H1 (cell line): ENCODE measurements around the gene UBE2E1. TPM values are rescaled to one million over a fixed set of nuclear protein-coding genes. Genes with fewer than 3 reads are reported as not detected.

Experiments
- CTCF ChIA-PET: fragments of 300-600 bp; sonication (Branson Sonifier 250); formaldehyde crosslinking; loops from one replicate; lab custom pipeline; 2021; ENCODE audit not compliant: partially characterized antibody; lab: Charles Lee
- POLR2A ChIA-PET: fragments of 300-600 bp; sonication (Branson Sonifier 250); formaldehyde crosslinking; loops from one replicate; lab custom pipeline; 2021; ENCODE audit warnings: inconsistent platforms; ENCODE audit not compliant: partially characterized antibody; lab: Charles Lee
- DNase-seq, 2 experiments: peaks; one replicate each; pipeline versions ENCODE4 v3.0.0 to v3.0.0-alpha.2; 2010 to 2022; ENCODE audit warnings: low spot score in 2 of 2, low read depth in 1 of 2, mixed read lengths in 1 of 2
- FAIRE-seq: peaks from 2 replicates; lab custom pipeline; 2011; peaks lifted over from hg19 to GRCh38; lab: Jason Lieb, UNC
- H2AFZ ChIP-seq: 2 replicates; pipeline ENCODE4 v1.8.1; 2012; ENCODE audit warnings: low read length, inconsistent platforms
- H2AK5ac ChIP-seq: 2 replicates; pipeline ENCODE4 v1.6.1; 2013; ENCODE audit warnings: low read depth, low read length
- H2BK120ac ChIP-seq: replicated peaks from 2 replicates; pipeline ENCODE3; 2013; ENCODE audit warnings: low read depth, low read length, inconsistent platforms
- H2BK12ac ChIP-seq: 2 replicates; pipeline ENCODE4 v1.6.1; 2013; ENCODE audit warnings: low read depth, low read length
- H2BK15ac ChIP-seq: 2 replicates; pipeline ENCODE4 v1.6.1; 2013; ENCODE audit warnings: low read length
- H2BK20ac ChIP-seq: 2 replicates; pipeline ENCODE4 v1.6.1; 2013; ENCODE audit warnings: low read length
- H2BK5ac ChIP-seq: 2 replicates; pipeline ENCODE4 v1.6.1; 2013; ENCODE audit warnings: low read depth, low read length
- H3K14ac ChIP-seq: 2 replicates; pipeline ENCODE4 v1.6.1; 2013; ENCODE audit warnings: inconsistent platforms; ENCODE audit not compliant: insufficient read length
- H3K18ac ChIP-seq: 2 replicates; pipeline ENCODE4 v1.6.1; 2013; ENCODE audit warnings: low read length; ENCODE audit errors: extremely low read depth
- H3K23ac ChIP-seq: 2 replicates; pipeline ENCODE4 v1.6.1; 2013; ENCODE audit warnings: inconsistent platforms; ENCODE audit not compliant: insufficient read length
- H3K23me2 ChIP-seq: 2 replicates; pipeline ENCODE4 v1.6.1; 2013; ENCODE audit warnings: low read depth, low read length
- H3K27ac ChIP-seq: 2 replicates; pipeline ENCODE4 v1.6.1; 2011; ENCODE audit warnings: low read depth, low read length, inconsistent platforms
- H3K27me3 ChIP-seq, 4 experiments: replicated peaks in 1 of 4; 1 replicate in 1 of 4; 2 replicates in 3 of 4; pipeline versions ENCODE4 v1.6.1 to v1.8.1; 2011 to 2013; ENCODE audit warnings: low read length in 3 of 4, mild to moderate bottlenecking in 3 of 4, inconsistent platforms in 2 of 4, mixed read lengths in 2 of 4, moderate library complexity in 1 of 4; ENCODE audit not compliant: control insufficient read depth in 3 of 4, insufficient read depth in 3 of 4; ENCODE audit errors: extremely low read depth in 1 of 4
- H3K36me3 ChIP-seq, 4 experiments: 2 replicates each; pipeline versions ENCODE4 v1.6.1 to v1.8.1; 2011 to 2013; ENCODE audit warnings: mild to moderate bottlenecking in 4 of 4, low read length in 3 of 4, moderate library complexity in 2 of 4, control low read depth in 1 of 4, inconsistent platforms in 1 of 4; ENCODE audit not compliant: insufficient read depth in 4 of 4, control insufficient read depth in 2 of 4
- H3K4ac ChIP-seq: replicated peaks from 2 replicates; pipeline ENCODE3; 2013; ENCODE audit warnings: low read length, low read depth, mixed read lengths, inconsistent platforms; ENCODE audit not compliant: insufficient read length
- H3K4me1 ChIP-seq, 4 experiments: replicated peaks in 1 of 4; 1 replicate in 1 of 4; 2 replicates in 3 of 4; pipeline versions ENCODE4 v1.6.1 to v1.8.1; 2011 to 2013; ENCODE audit warnings: low read length in 3 of 4, inconsistent platforms in 2 of 4, mixed read lengths in 1 of 4; ENCODE audit not compliant: insufficient read depth in 4 of 4, control insufficient read depth in 3 of 4
- H3K4me2 ChIP-seq, 2 experiments: 2 replicates each; pipeline versions ENCODE4 v1.6.1 to v1.8.1; 2011 to 2013; ENCODE audit warnings: low read depth in 2 of 2, low read length in 2 of 2, control low read depth in 1 of 2, inconsistent platforms in 1 of 2, mild to moderate bottlenecking in 1 of 2; ENCODE audit not compliant: insufficient read depth in 1 of 2
- H3K4me3 ChIP-seq, 4 experiments: fragments of 200-600, 300-600 bp in 1 of 4; sonication (generic), shearing (Covaris generic), sonication (Bioruptor Twin) in 1 of 4; 2 replicates each; pipeline versions ENCODE4 v1.5.1 to v1.8.1; 2011 to 2016; ENCODE audit warnings: low read length in 4 of 4, low read depth in 3 of 4, control low read depth in 2 of 4, inconsistent platforms in 2 of 4, mild to moderate bottlenecking in 2 of 4, mixed read lengths in 1 of 4, moderate library complexity in 1 of 4; ENCODE audit not compliant: insufficient read depth in 2 of 4; ENCODE audit errors: extremely low read depth in 1 of 4
- H3K56ac ChIP-seq: replicated peaks from 2 replicates; pipeline ENCODE3; 2013; ENCODE audit warnings: low read depth, mild to moderate bottlenecking, mixed read lengths, low read length, inconsistent platforms; ENCODE audit not compliant: insufficient read length
- H3K79me1 ChIP-seq: 2 replicates; pipeline ENCODE4 v1.6.1; 2013; ENCODE audit warnings: low read depth, low read length, control low read depth
- H3K79me2 ChIP-seq, 2 experiments: 2 replicates each; pipeline versions ENCODE4 v1.6.1 to v1.8.1; 2012 to 2013; ENCODE audit warnings: low read length in 2 of 2, mild to moderate bottlenecking in 2 of 2, inconsistent platforms in 1 of 2; ENCODE audit not compliant: insufficient read depth in 2 of 2, control insufficient read depth in 1 of 2
- H3K9ac ChIP-seq, 4 experiments: replicated peaks in 1 of 4; 1 replicate in 1 of 4; 2 replicates in 3 of 4; pipeline versions ENCODE4 v1.6.1 to v1.8.1; 2011 to 2013; ENCODE audit warnings: low read depth in 3 of 4, low read length in 3 of 4, control low read depth in 2 of 4, mild to moderate bottlenecking in 2 of 4, moderate library complexity in 2 of 4, inconsistent platforms in 1 of 4; ENCODE audit errors: extremely low read depth in 1 of 4
- H3K9me3 ChIP-seq, 2 experiments: 2 replicates each; pipeline versions ENCODE4 v1.6.1 to v1.8.1; 2012 to 2013; ENCODE audit warnings: mild to moderate bottlenecking in 2 of 2, moderate library complexity in 2 of 2, control low read depth in 1 of 2, inconsistent platforms in 1 of 2, low read depth in 1 of 2, low read length in 1 of 2, mixed read lengths in 1 of 2; ENCODE audit not compliant: insufficient read depth in 2 of 2
- H4K20me1 ChIP-seq, 2 experiments: replicated peaks in 1 of 2; 2 replicates each; pipeline versions ENCODE3 to v1.8.1; 2011 to 2013; ENCODE audit warnings: inconsistent platforms in 2 of 2, low read length in 2 of 2, mild to moderate bottlenecking in 1 of 2; ENCODE audit not compliant: insufficient read depth in 2 of 2, control insufficient read depth in 1 of 2
- H4K5ac ChIP-seq: 2 replicates; pipeline ENCODE4 v1.6.1; 2013; ENCODE audit warnings: low read length, low read depth, mixed read lengths, inconsistent platforms; ENCODE audit not compliant: insufficient read length
- H4K8ac ChIP-seq: 2 replicates; pipeline ENCODE4 v1.8.0; 2013; ENCODE audit warnings: mild to moderate bottlenecking, moderate library complexity, low read length, inconsistent platforms; ENCODE audit not compliant: insufficient read depth; ENCODE audit errors: extremely low read depth
- H4K91ac ChIP-seq: replicated peaks from 2 replicates; pipeline ENCODE3; 2013; ENCODE audit warnings: low read length, mixed read lengths, inconsistent platforms; ENCODE audit not compliant: insufficient read length
- EGR1 ChIP-seq: IDR thresholded peaks from 2 replicates; pipeline ENCODE4 v1.6.1; 2011; ENCODE audit warnings: low read depth, low read length, borderline replicate concordance
- RAD21 ChIP-seq, 2 experiments: IDR thresholded peaks in 1 of 2; conservative IDR thresholded peaks in 1 of 2; 2 replicates each; pipeline ENCODE4 v1.6.1; 2011; ENCODE audit warnings: low read depth in 2 of 2, low read length in 2 of 2, improper control_type of control experiment in 1 of 2, inconsistent platforms in 1 of 2, mild to moderate bottlenecking in 1 of 2, moderate library complexity in 1 of 2
- WGBS, 2 experiments: shearing (Covaris generic) in 1 of 2; methylation state at CpG; one replicate each; pipeline versions ENCODE4 v1.1.6 to v1.1.7; 2013 to 2015; ENCODE audit warnings: low lambda C conversion rate in 2 of 2, mixed read lengths in 2 of 2, inconsistent platforms in 1 of 2, low coverage in 1 of 2, missing lambda C conversion rate in 1 of 2; ENCODE audit not compliant: insufficient replicate concordance in 2 of 2, insufficient coverage in 1 of 2, insufficient read length in 1 of 2; ENCODE audit errors: extremely low coverage in 1 of 2, missing lambda C conversion rate in 1 of 2; 5-methylcytosine and 5-hydroxymethylcytosine counted together
- polyA plus RNA-seq, 7 experiments: library from polyadenylated mRNA; depleted of rRNA in 3 of 7; stranded (reverse) in 5 of 7; unstranded in 2 of 7; fragments of >200 nt in 5 of 7; fragments of 200-250 nt in 2 of 7; gene quantifications; 1 replicate in 5 of 7; 2 replicates in 1 of 7; 4 replicates in 1 of 7; pipeline versions ENCODE4 v1.2.1 to v1.2.3, GENCODE V29; 2011 to 2013; ENCODE audit warnings: missing spikeins in 2 of 7, mixed read lengths in 2 of 7
- total RNA-seq: library from RNA; stranded (reverse); fragmentation: NEBNext Ultra II Directional; extraction: Animal tissue kit (Norgen Biotek cat#: 25700); gene quantifications from 2 replicates; pipeline ENCODE4 v1.2.1, GENCODE V29; 2021

UBE2E1 gene
- total and polyA plus RNA-seq, 2 of the 8 experiments (the other 6 are each of a cell fraction or from before 2014, with no cell fraction given), result 109 to 141 TPM

DNA sequence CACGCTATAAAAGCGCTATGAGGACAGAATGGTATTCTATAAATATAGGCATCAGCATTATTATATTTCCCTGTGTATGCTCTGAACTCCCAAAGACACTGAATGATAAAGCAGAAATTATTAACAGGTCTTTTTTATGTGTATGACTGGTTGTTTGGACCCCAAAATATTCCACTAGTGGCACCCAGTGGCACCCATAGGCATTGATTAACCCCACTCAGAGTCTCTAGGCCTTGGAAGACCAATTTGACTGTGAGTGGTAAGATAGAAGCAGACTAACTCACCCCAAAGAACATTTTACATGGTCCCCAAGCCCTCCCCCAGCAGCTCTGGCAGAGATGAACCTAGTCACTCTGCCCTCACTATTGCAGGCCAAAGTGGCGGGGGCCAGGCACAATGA lies 45.4 kb upstream of the UBE2E1 start:
- CTCF ChIA-PET, result interaction anchor here (1.1 to 2.8 kb wide), 11 partner anchors 8 to 136 kb away, joined by 3 to 21 read pairs (median 3); no protein-coding TSS in a partner anchor
- Histone ChIP-seq H3K4ac (no peak overlapping the region), H4K20me1 (no peaks in the 10 kb centered on the region), H3K36me3 (no peaks in the 10 kb centered on the region), H3K79me2 (no peaks in the 10 kb centered on the region), H2BK120ac (no peak overlapping the region), H3K4me2 (peak overlapping the region; percentile 35 to 59; a peak in 2 of 4 replicates), H4K8ac (no peak overlapping the region), H3K27me3 (no peaks in the 10 kb centered on the region; a peak in 1 of 7 replicates), H3K4me3 (no peak overlapping the region), H4K5ac (no peak overlapping the region), H3K56ac (no peak overlapping the region), H3K9me3 (no peaks in the 10 kb centered on the region), H2BK12ac (no peak overlapping the region), H2BK20ac (peak overlapping the region; percentile 27; the same call in 1 of the 2 replicates), H3K79me1 (no peaks in the 10 kb centered on the region), H3K9ac (no peak overlapping the region), H3K23me2 (no peaks in the 10 kb centered on the region), H3K23ac (no peak overlapping the region), H2AFZ (no peak overlapping the region), H3K14ac (no peak overlapping the region), H2BK15ac (no peak overlapping the region), H4K91ac (peak overlapping the region; percentile 62), H3K27ac (no peak overlapping the region), H2BK5ac (no peak overlapping the region), H3K4me1 (peaks cover 6 to 23% (median 18%) of the 10 kb centered on the region in 4 experiments; a peak in 6 of 7 replicates), H2AK5ac (no peak overlapping the region), H3K18ac (0 out of 2 replicates have a peak overlapping the region, but pooled peaks have one; percentile 24)
- WGBS, 2 experiments, result 90% methylated on average over 3 of the region's 3 CpGs; no CpG with 5 or more reads in 1 of the 2 experiments
- POLR2A ChIA-PET, result no interaction called here
- no peak for DNase-seq
- FAIRE-seq, result no peak
- TF ChIP-seq EGR1, result no peak
- TF ChIP-seq RAD21 (IDR thresholded peaks at IDR 0.05 in 1 of 2, conservative IDR thresholded peaks at IDR 0.05 in 1 of 2; ENCODE audit: low read depth in 2 of 2, low read length in 2 of 2), result 0 out of 4 replicates have a peak, but pooled peaks of 1 of the 2 experiments have one; percentile 1
